Measurements from ENCODE around the gene PCDH12.

The PCDH12 gene

GRCh38 chr5:141997358-141997960 is 39.5 kb upstream of the PCDH12 start:
- TF ChIP-seq, protein P1, sequence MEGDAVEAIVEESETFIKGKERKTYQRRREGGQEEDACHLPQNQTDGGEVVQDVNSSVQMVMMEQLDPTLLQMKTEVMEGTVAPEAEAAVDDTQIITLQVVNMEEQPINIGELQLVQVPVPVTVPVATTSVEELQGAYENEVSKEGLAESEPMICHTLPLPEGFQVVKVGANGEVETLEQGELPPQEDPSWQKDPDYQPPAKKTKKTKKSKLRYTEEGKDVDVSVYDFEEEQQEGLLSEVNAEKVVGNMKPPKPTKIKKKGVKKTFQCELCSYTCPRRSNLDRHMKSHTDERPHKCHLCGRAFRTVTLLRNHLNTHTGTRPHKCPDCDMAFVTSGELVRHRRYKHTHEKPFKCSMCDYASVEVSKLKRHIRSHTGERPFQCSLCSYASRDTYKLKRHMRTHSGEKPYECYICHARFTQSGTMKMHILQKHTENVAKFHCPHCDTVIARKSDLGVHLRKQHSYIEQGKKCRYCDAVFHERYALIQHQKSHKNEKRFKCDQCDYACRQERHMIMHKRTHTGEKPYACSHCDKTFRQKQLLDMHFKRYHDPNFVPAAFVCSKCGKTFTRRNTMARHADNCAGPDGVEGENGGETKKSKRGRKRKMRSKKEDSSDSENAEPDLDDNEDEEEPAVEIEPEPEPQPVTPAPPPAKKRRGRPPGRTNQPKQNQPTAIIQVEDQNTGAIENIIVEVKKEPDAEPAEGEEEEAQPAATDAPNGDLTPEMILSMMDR (IDR thresholded peaks at IDR 0.05; ENCODE audit: control extremely low read depth, extremely low read depth, low read depth, missing control alignments): no peak
- POLR2A ChIA-PET: no interaction called here
- CTCF ChIA-PET: interaction anchor here (1.0 to 17.9 kb wide), 4 partner anchors 13 to 151 kb away, joined by 3 to 225 read pairs (median 5); partner anchors contain the start of gene GNPDA1
- DNase-seq (ENCODE audit: extremely low spot score): no peak

DNA sequence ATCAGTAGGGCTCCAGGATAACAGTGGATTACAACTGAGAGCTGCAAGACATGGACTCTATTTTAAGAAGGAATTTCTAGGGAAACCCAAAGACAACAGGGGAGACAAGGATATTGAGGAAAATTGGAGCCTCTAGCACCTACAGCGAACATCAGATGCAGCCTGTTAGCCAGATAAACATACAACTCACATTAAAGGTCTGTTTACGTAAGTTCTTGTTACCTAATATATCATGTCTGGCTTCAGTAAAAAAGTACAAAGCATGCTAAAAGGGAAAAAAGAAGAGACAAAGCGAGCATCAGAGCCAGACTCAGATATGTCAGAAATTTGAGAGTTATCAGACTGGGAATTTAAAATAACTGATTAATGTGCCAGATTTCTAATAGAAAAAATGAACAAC is 37.7 kb upstream of the PCDH12 start:
- TF ChIP-seq, protein P1 (IDR thresholded peaks at IDR 0.05; ENCODE audit: control extremely low read depth, extremely low read depth, low read depth, missing control alignments): no peak
- ChIA-PET POLR2A (no interaction called here), CTCF (interaction anchor here (1.0 to 17.9 kb wide), 3 partner anchors 16 to 35 kb away, joined by 4 to 225 read pairs (median 5); partner anchors contain the start of genes GNPDA1 and RNF14)
- DNase-seq (ENCODE audit: extremely low spot score): no peak

GRCh38 chr5:141994511-141995136 is 36.6 kb upstream of the PCDH12 start:
- ChIA-PET POLR2A (no interaction called here), CTCF (interaction anchor here (1.0 to 17.9 kb wide), 5 partner anchors 17 to 151 kb away, joined by 4 to 225 read pairs (median 7); partner anchors contain the start of genes GNPDA1 and RNF14)
- no peak for DNase-seq (ENCODE audit: extremely low spot score)
- TF ChIP-seq, protein P1 (IDR thresholded peaks at IDR 0.05; ENCODE audit: control extremely low read depth, extremely low read depth, low read depth, missing control alignments): no peak

DNA sequence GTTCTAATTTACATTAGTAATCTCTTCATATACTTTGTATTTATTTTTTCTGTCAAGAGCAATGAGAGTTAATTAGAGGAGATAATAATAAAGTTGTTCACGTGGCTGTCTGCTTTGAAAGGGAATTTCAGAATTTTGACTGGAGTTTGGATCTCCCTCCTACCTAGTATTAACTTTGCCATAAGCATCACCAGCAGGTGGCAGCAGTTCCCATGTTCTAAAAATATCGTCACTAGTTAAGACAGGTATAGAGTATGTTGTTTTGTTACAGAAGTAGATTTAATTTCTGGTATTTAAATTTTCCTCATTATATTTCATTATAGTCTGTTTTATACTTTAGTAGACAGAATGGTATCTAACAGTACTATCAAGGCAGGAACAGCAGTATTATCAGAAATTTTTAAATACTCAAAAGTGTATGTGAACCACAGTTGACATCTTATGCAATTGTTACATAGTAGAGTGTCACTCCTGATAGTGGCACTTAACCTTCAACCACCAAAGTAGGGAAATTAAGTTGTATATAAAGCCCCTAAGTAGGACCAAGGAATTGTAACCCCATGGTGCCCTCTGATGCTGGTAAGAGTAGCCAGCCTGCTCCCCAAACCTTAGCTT is 34.5 kb upstream of the PCDH12 start:
- ChIA-PET CTCF (interaction anchor here (0.7 to 17.9 kb wide), 17 partner anchors 10 to 400 kb away, joined by 3 to 225 read pairs (median 7); partner anchors contain the start of genes GNPDA1, NDFIP1 and RNF14), POLR2A (interaction anchor here (0.7 kb wide), 1 partner anchor 1385 kb away, joined by 4 read pairs; no protein-coding TSS in a partner anchor)
- TF ChIP-seq, protein P1 (IDR thresholded peaks at IDR 0.05; ENCODE audit: control extremely low read depth, extremely low read depth, low read depth, missing control alignments): peak; percentile 70
- DNase-seq (ENCODE audit: extremely low spot score): peak; percentile 54

- no peak for DNase-seq (ENCODE audit: extremely low spot score)
- ChIA-PET POLR2A (interaction anchor here (0.6 kb wide), 1 partner anchor 349 kb away, joined by 5 read pairs; no protein-coding TSS in a partner anchor), CTCF (interaction anchor here (0.9 to 17.9 kb wide), 14 partner anchors 9 to 354 kb away, joined by 3 to 225 read pairs (median 11); partner anchors contain the start of genes GNPDA1 and RNF14)
- TF ChIP-seq, protein P1 (IDR thresholded peaks at IDR 0.05; ENCODE audit: control extremely low read depth, extremely low read depth, low read depth, missing control alignments): no peak
These were observed 31.7 kb upstream of the PCDH12 start for GRCh38 chr5:141989720-141990119.

GRCh38 chr5:141986072-141986471 is 28.1 kb upstream of the PCDH12 start:
- CTCF ChIA-PET: interaction anchor here (0.8 to 2.9 kb wide), 6 partner anchors 9 to 321 kb away, joined by 3 to 12 read pairs (median 5); partner anchors contain the start of gene RNF14
- TF ChIP-seq, protein P1 (IDR thresholded peaks at IDR 0.05; ENCODE audit: control extremely low read depth, extremely low read depth, low read depth, missing control alignments): no peak
- no peak for DNase-seq (ENCODE audit: extremely low spot score)
- POLR2A ChIA-PET: interaction anchor here (0.6 kb wide), 1 partner anchor 10 kb away, joined by 3 read pairs; no protein-coding TSS in a partner anchor
